Superior temporal gyrus (tissue), 1 donor: Measurements from ENCODE around the gene PSRC1.

ENCODE experiments used
- DNase-seq: peaks from one replicate; pipeline ENCODE4 v3.0.0-alpha.2; 2016; ENCODE audit errors: extremely low spot score

PSRC1 gene

GRCh38 chr1:109247401-109248365 is 35.3 kb downstream of the PSRC1 start:
- no peak for DNase-seq

- no peak for DNase-seq
Measured at GRCh38 chr1:109246141-109246551, 36.8 kb downstream of the PSRC1 start.

- DNase-seq = no peak
Measured at GRCh38 chr1:109243860-109244552, 38.9 kb downstream of the PSRC1 start.

- no peak for DNase-seq
Measured at GRCh38 chr1:109243221-109243620, 39.7 kb downstream of the PSRC1 start.

- DNase-seq = peak; percentile 59
Measured at GRCh38 chr1:109242387-109242786, 40.6 kb downstream of the PSRC1 start.

- no peak for DNase-seq
Measured at GRCh38 chr1:109241841-109242345, 41.1 kb downstream of the PSRC1 start.

GRCh38 chr1:109241344-109241743 is 41.6 kb downstream of the PSRC1 start:
- DNase-seq = no peak

- peak; percentile 53 for DNase-seq
Measured at GRCh38 chr1:109240158-109241152, 42.5 kb downstream of the PSRC1 start.

GRCh38 chr1:109239409-109240068 is 43.4 kb downstream of the PSRC1 start:
- no peak for DNase-seq

- no peak for DNase-seq
Measured at GRCh38 chr1:109239047-109239408, 43.9 kb downstream of the PSRC1 start.

GRCh38 chr1:109238382-109238781 is 44.6 kb downstream of the PSRC1 start:
- DNase-seq = no peak

- DNase-seq = no peak
Measured at GRCh38 chr1:109237512-109237911, 45.4 kb downstream of the PSRC1 start.

- no peak for DNase-seq
Measured at GRCh38 chr1:109235137-109235536, 47.8 kb downstream of the PSRC1 start.

- peak; percentile 60 for DNase-seq
Measured at GRCh38 chr1:109231066-109231465, 51.9 kb downstream of the PSRC1 start.
